HG03025 (cell line): ENCODE measurements around the gene STRA8.
A peak's percentile ranks its signal among the peaks of the same experiment; 100 is the strongest.
"Not testable (repeated sequence)": the region's sequence is repeated elsewhere in the genome, so short reads cannot be mapped to it uniquely, and the experiment has no call there.

ENCODE experiments used
- ATAC-seq: cut with Tn5 transposase; IDR thresholded peaks from one replicate; pipeline ENCODE4 v1.9.1; 2021; ENCODE audit warnings: mild to moderate bottlenecking, moderate library complexity; ENCODE audit not compliant: unreplicated experiment, low FRiP score

The STRA8 gene

DNA sequence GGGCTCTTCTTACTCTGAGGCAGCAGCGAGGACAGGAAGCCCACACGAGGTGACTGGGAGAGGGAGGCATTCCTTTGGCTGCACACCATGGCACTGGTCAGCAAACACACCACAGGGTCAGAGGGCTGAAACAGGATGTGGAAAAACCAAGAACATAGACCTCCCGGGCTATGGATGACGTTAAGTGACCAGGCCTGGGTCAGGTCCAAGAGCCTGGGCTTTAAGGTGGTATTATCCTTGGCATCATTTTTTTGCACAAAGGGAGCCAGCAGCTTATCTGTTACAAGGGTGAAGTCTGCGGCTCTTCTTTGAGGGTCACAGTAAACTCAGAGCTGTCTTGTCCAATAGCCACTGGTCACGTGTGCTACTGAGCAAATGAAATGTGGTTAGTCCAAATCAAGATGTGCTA lies 29.3 kb upstream of the STRA8 start:
- ATAC-seq, result no peak

- ATAC-seq, result no peak
These were observed 28.8 kb upstream of the STRA8 start for GRCh38 chr7:135204876-135205275.

DNA sequence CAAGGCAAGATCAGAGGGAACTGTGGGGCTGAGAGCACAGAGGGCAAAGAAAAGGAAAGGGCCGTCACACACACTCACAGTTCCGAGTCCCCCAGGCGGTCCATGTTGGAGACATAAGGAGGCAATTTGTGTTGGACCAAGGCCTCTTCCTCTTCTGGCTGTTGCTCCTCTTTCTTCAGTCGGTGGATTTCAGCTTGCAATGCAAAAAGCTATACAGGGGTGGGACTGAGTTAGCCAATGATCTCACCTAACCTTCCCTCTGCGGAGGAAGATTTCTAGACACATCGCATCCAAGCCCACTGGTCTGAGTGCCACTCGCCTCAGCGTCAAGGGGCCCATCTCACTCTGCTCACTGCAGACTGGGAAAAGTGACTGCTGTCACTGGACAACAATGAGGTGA lies 27.8 kb upstream of the STRA8 start:
- no peak for ATAC-seq

- peak; percentile 19 for ATAC-seq
These were observed 26.7 kb upstream of the STRA8 start for GRCh38 chr7:135206941-135207391.

GRCh38 chr7:135207406-135208101 lies 26.1 kb upstream of the STRA8 start:
- ATAC-seq, result peak; percentile 19

DNA sequence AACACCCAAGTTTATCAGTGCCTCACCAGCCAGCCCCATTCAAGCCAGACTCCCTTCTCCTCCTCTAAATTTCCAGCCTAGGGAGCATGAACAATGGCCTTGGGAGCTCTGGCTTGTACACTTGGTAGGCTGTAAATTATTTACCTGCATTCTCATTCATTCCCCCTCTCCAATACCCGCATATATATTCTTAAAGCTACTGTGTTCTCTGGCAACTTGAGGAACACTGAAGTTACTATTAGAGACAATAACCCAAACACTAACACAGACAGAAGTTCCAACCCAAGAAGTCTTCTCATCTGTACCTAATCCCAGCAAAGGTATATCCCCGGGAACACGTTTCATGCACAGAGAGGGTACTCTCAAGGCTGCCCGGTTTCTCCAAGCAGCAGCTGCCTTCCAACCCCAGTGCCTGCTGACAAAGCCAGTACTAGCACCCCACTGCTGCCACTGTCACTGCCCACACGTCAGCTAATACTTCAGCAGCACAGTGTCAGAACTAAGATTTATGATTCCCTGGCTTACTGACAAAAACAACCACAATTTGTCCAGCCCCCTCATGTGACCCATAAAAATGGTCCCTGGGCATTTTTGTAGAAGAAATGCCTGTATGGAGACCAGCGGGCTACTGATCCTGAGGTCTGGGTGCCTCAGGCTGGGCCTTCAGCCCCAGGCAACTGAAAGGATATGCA lies 25.4 kb upstream of the STRA8 start:
- no peak for ATAC-seq

- ATAC-seq, result no peak
These were observed 24.3 kb upstream of the STRA8 start for GRCh38 chr7:135209225-135209834.

DNA sequence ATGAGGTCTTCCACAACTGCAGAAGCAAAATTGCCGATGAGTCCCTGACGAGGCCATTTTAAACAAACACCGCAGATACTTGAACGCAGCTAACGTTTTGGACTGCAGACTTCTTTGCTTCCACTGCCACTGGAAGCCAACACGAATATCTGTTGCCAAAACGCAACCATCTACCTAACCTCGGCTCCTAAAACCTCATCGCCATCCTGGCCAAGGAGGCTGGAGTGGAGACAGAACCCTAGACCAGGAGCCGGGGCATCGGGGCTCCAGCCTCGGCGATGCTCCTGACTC lies 22.8 kb upstream of the STRA8 start:
- no peak for ATAC-seq

- ATAC-seq, result peak; percentile 67
These were observed 22.3 kb upstream of the STRA8 start, which contains the start of gene WDR91 for GRCh38 chr7:135211179-135211945. TSS of gene WDR91 (minus strand) at chr7:135211526. CDS start at chr7:135211502, 24 bp downstream.

GRCh38 chr7:135211946-135212685 lies 21.5 kb upstream of the STRA8 start:
- ATAC-seq, result not testable (repeated sequence)

DNA sequence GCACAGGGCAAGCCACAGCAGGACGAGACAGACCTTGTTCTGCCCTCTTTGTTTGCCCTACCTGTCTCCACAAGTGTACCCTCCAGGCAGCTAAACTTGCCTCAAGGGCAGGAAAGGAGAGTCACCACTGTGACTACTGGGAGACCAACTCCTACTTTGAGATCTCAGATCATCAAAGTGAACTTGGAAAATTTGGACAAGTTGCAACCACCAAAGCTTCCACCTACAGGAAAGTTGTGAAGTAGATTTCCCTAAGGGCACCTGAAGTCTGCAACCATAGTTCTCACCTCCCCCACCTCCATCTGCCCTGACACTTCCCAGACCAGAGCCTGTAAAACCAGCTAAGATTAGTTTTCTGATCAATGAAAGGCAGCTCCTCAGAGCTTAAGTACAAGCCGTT lies 19.8 kb upstream of the STRA8 start:
- no peak for ATAC-seq

GRCh38 chr7:135215180-135215579 lies 18.5 kb upstream of the STRA8 start:
- no peak for ATAC-seq

- ATAC-seq, result no peak
These were observed 17.9 kb upstream of the STRA8 start for GRCh38 chr7:135215698-135216097.

DNA sequence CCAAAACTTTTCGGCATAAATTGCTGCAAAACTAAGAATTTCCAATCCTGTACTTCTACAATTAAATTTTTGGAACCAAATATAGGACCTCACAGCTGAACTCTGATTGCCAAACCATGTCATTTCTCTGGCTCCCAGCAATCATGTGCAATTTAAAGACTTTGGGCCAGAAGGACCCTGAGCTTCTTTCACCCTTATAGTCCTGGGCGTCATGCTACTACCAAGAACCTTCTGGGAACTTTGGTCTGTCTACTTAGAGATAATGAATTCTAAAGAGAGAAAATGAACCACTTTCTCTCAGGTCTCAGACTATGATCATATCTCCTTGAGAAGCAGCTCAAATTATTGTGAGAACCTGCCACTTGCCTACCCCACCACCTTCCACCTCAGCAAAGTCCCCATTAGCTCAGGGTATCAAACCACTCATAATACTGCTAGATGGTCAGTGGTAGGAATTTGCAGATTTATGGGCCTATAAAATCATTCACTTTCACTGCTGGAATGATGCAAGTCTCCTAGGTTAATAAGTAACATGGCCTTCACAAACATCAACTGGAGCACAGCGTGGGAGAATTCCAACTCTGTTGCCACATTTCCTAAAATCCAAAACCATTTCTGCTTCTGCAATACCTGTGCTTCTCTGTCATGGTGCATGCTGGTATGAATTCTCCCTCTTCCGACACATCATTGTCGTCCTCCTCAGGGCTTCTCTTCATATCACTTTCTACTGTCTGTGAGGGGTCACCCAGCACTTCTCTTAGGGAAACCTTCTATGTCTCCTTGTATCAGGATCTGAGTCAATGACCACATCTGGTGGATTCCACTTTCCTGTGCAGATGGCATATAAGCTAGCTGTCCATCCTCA lies 15.8 kb upstream of the STRA8 start:
- ATAC-seq, result no peak

GRCh38 chr7:135224027-135224426 lies 9.6 kb upstream of the STRA8 start:
- no peak for ATAC-seq

- ATAC-seq, result no peak
These were observed 2.0 kb upstream of the STRA8 start for GRCh38 chr7:135231686-135232085.

GRCh38 chr7:135232087-135232486 lies 1.6 kb upstream of the STRA8 start:
- no peak for ATAC-seq

DNA sequence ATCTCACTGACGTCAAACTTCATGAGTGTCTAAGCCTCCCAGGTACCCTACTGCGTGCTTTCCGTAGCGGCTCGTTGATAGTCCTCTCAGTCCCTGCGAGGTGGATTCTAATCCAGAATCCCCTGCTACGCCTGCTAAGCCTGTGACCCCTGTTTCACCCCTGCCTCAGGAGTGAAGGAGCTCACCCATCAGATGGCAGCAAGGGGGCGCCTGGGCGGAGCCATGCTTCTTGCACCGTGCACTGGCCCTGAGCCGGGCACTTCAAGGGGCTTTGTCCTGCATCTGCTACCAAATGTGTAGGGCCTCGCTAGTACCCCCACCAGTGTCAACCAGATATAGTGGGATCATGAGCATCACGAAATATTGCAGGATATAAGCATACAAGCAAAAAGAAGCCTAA lies 918 bp upstream of the STRA8 start:
- no peak for ATAC-seq

DNA sequence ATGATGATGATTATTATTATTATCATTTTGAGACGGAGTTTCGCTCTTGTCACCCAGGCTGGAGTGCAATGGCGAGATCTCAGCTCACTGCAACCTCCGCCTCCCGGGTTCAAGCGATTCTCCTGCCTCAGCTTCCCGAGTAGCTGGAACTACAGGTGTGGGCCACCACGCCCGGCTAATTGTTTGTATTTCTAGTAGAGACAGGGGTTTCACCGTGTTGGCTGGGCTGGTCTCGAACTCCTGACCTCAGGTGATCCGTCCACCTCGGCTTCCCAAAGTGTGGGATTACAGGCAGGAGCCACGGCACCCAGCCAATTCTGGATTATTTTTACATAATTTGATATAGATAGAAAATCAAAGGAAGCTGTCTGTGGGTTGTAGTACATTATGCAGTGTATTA lies 457 bp downstream of the STRA8 start:
- ATAC-seq, result not testable (repeated sequence)
